HepG2 (cell line): ENCODE measurements around the gene CRKL. TPM values are rescaled to one million over a fixed set of nuclear protein-coding genes. Genes with fewer than 3 reads are reported as not detected.
A peak's percentile ranks its signal among the peaks of the same experiment; 100 is the strongest.

Source experiments
- ATAC-seq: fragments of 200-7000 bp; cut with Tn5 transposase; 3 replicates; pipeline ENCODE4 v1.9.1; 2020; ENCODE audit warnings: mild to moderate bottlenecking, moderate library complexity
- BruUV-seq: library from RNA; stranded (reverse); fragments of 400-500 nt; replicated peaks from 2 replicates; lab custom pipeline; 2021; lab: Mats Ljungman, UMichigan
- CTCF ChIA-PET: fragments of 300-600 bp; formaldehyde crosslinking; extraction: SDS; loops from one replicate; lab custom pipeline; 2021; ENCODE audit warnings: low total read pairs, inconsistent platforms, low intra/inter-chr PET ratio; lab: Yijun Ruan, JAX
- POLR2A ChIA-PET: fragments of 350-600 bp; sonication (Branson Sonifier 250); formaldehyde crosslinking; loops from one replicate; lab custom pipeline; 2020; ENCODE audit warnings: antibody characterized with exemption, inconsistent platforms; lab: Yijun Ruan, JAX
- DNase-seq: peaks from one replicate; pipeline ENCODE4 v3.0.0-alpha.2; 2015; ENCODE audit warnings: low spot score
- FAIRE-seq: peaks from 3 replicates; lab custom pipeline; 2011; peaks lifted over from hg19 to GRCh38; lab: Jason Lieb, UNC
- H2AFZ ChIP-seq: one replicate; pipeline ENCODE4 v1.6.1; 2011; ENCODE audit warnings: low read length, inconsistent platforms
- H3K27ac ChIP-seq: fragments of 300-600 bp; 3 replicates; pipeline ENCODE4 v1.8.0; 2011; ENCODE audit warnings: mixed run types, mild to moderate bottlenecking, mixed read lengths, low read length, inconsistent platforms; ENCODE audit not compliant: insufficient read depth; ENCODE audit errors: extremely low read length
- H3K27me3 ChIP-seq, 2 experiments: fragments of 200-600 bp in 1 of 2; 2 replicates in 1 of 2; 3 replicates in 1 of 2; pipeline versions ENCODE4 v1.6.0 to v1.8.0; 2011; ENCODE audit warnings: low read length in 2 of 2, mild to moderate bottlenecking in 2 of 2, moderate library complexity in 2 of 2, inconsistent platforms in 1 of 2; ENCODE audit not compliant: insufficient read depth in 2 of 2, control insufficient read depth in 1 of 2
- H3K36me3 ChIP-seq, 2 experiments: fragments of 200-600 bp in 1 of 2; replicated peaks in 1 of 2; 2 replicates in 1 of 2; 3 replicates in 1 of 2; pipeline versions ENCODE4 v1.5.1 to v1.8.0; 2011; ENCODE audit warnings: low read length in 2 of 2, inconsistent platforms in 1 of 2; ENCODE audit not compliant: insufficient read depth in 2 of 2, control insufficient read depth in 1 of 2
- H3K4me1 ChIP-seq: 2 replicates; pipeline ENCODE4 v1.5.1; 2012; ENCODE audit warnings: low read length, inconsistent platforms; ENCODE audit not compliant: insufficient read depth
- H3K4me2 ChIP-seq: 2 replicates; pipeline ENCODE4 v1.6.0; 2011; ENCODE audit warnings: low read depth, low read length, inconsistent platforms
- H3K4me3 ChIP-seq, 3 experiments: fragments of 200-600 bp in 1 of 3; sonication (generic), shearing (Covaris generic) in 1 of 3; replicated peaks in 1 of 3; 2 replicates each; pipeline ENCODE4 v1.5.1; 2011 to 2016; ENCODE audit warnings: low read length in 3 of 3, inconsistent platforms in 2 of 3, low read depth in 2 of 3, mild to moderate bottlenecking in 2 of 3, control low read depth in 1 of 3, mixed read lengths in 1 of 3; ENCODE audit not compliant: insufficient read depth in 1 of 3
- H3K79me2 ChIP-seq: one replicate; pipeline ENCODE4 v1.6.1; 2011; ENCODE audit warnings: low read length, inconsistent platforms; ENCODE audit not compliant: insufficient read depth
- H3K9ac ChIP-seq: 2 replicates; pipeline ENCODE4 v1.6.0; 2011; ENCODE audit warnings: mild to moderate bottlenecking, low read depth, low read length, inconsistent platforms; ENCODE audit not compliant: insufficient read depth
- H3K9me3 ChIP-seq: 2 replicates; pipeline ENCODE4 v1.5.1; 2012; ENCODE audit warnings: mild to moderate bottlenecking, low read length
- H4K20me1 ChIP-seq: 2 replicates; pipeline ENCODE4 v1.6.0; 2011; ENCODE audit warnings: inconsistent platforms, mild to moderate bottlenecking, low read length, moderate library complexity; ENCODE audit not compliant: insufficient read depth
- FOXC1 ChIP-seq: sonication (generic); formaldehyde crosslinking; IDR thresholded peaks from 2 replicates; pipeline ENCODE4 v1.8.0; 2022; ENCODE audit warnings: mild to moderate bottlenecking, missing genetic modification reagents, borderline replicate concordance
- HNF1B ChIP-seq: sonication (generic); formaldehyde crosslinking; IDR thresholded peaks from 2 replicates; pipeline ENCODE4 v1.5.1; 2020; ENCODE audit warnings: mild to moderate bottlenecking, moderate library complexity, missing genetic modification reagents
- WGBS: methylation state at CpG from one replicate; pipeline ENCODE4 v1.1.6; 2017; ENCODE audit warnings: low lambda C conversion rate; 5-methylcytosine and 5-hydroxymethylcytosine counted together
- in situ Hi-C: cut with HindIII; loops from 2 replicates; pipeline ENCODE4 v1.10.0; 2017; ENCODE audit warnings: low pct_unique_long_range_greater_than_20kb; ENCODE audit not compliant: extremely low pct_ligation_motif_present
- intact Hi-C: fragments of 100-400 bp; cut with micrococcal nuclease; formaldehyde crosslinking; loops from one replicate; pipeline ENCODE4 v1.10.0; 2022; ENCODE audit not compliant: unreplicated experiment
- polyA plus RNA-seq, 8 experiments: library from polyadenylated mRNA; depleted of rRNA in 3 of 8; stranded (reverse) in 7 of 8; unstranded in 1 of 8; fragments of >200 nt; fragmentation: Illumina TruSeq in 4 of 8; extraction: Trizol in 4 of 8; gene quantifications; 2 replicates each; pipeline versions ENCODE4 v1.2.1 to v1.2.3, GENCODE V29; 2011 to 2016; ENCODE audit warnings: low read depth in 4 of 8, missing spikeins in 1 of 8, mixed read lengths in 1 of 8; ENCODE audit not compliant: insufficient read depth in 1 of 8
- total RNA-seq, 5 experiments: library from RNA; depleted of rRNA; stranded (reverse); fragments of >200 nt; fragmentation: Illumina TruSeq; extraction: Trizol; gene quantifications; 2 replicates each; pipeline ENCODE4 v1.2.3, GENCODE V29; 2016; ENCODE audit warnings: low read depth in 1 of 5
- TF ChIP-seq, protein P1 (sequence below): sonication (generic); formaldehyde crosslinking; IDR thresholded peaks from 2 replicates; pipeline ENCODE4 v1.4.0; 2020; ENCODE audit warnings: mild to moderate bottlenecking, missing genetic modification reagents
- TF ChIP-seq, protein P2 (sequence below): sonication (generic); formaldehyde crosslinking; IDR thresholded peaks from 2 replicates; pipeline ENCODE4 v1.5.1; 2020; ENCODE audit warnings: mild to moderate bottlenecking, missing genetic modification reagents, moderate library complexity
- TF ChIP-seq, protein P3 (sequence below): sonication (generic); formaldehyde crosslinking; IDR thresholded peaks from 2 replicates; pipeline ENCODE4 v1.5.0; 2020; ENCODE audit warnings: mild to moderate bottlenecking, missing genetic modification reagents, borderline replicate concordance

Gene CRKL
- total and polyA plus RNA-seq, 2 of the 13 experiments (the other 11 are each of a cell fraction or from before 2014, with no cell fraction given) = 37.4 to 60.6 TPM

- ATAC-seq (peak; percentile 70), DNase-seq (no peak), FAIRE-seq (no peak)
- Histone ChIP-seq H3K79me2 (peaks cover 93% of the 10 kb centered on the region), H3K9me3 (no peaks in the 10 kb centered on the region), H4K20me1 (peaks cover 95% of the 10 kb centered on the region), H3K4me2 (peak overlapping the region; percentile 61), H2AFZ (no peak overlapping the region), H3K36me3 (peaks cover 24 to 77% of the 10 kb centered on the region in 2 experiments), H3K27me3 (no peaks in the 10 kb centered on the region), H3K4me1 (peaks cover 84% of the 10 kb centered on the region), H3K4me3 (peak overlapping the region in 1 of 3 experiments; percentile 1; a peak in 2 of 6 replicates), H3K27ac (no peak overlapping the region), H3K9ac (0 out of 2 replicates have a peak overlapping the region, but pooled peaks have one; percentile 21)
- CTCF ChIA-PET = no interaction called here
- in situ Hi-C loops = no loop called here
- no TSS peak for BruUV-seq
- 63% methylated on average over 12 of the region's 12 CpGs for WGBS
- intact Hi-C loops = no loop called here
- POLR2A ChIA-PET = interaction anchor here (0.7 to 1.0 kb wide), 5 partner anchors 8 to 45 kb away, joined by 3 read pairs; partner anchors contain the start of genes CRKL and LZTR1
- TF ChIP-seq HNF1B (peak; percentile 18; the same call in 1 of the 2 replicates), FOXC1 (CRISPR knock-in tag) (0 out of 2 replicates have a peak, but pooled peaks have one; percentile 22)
- TF ChIP-seq, protein P1, sequence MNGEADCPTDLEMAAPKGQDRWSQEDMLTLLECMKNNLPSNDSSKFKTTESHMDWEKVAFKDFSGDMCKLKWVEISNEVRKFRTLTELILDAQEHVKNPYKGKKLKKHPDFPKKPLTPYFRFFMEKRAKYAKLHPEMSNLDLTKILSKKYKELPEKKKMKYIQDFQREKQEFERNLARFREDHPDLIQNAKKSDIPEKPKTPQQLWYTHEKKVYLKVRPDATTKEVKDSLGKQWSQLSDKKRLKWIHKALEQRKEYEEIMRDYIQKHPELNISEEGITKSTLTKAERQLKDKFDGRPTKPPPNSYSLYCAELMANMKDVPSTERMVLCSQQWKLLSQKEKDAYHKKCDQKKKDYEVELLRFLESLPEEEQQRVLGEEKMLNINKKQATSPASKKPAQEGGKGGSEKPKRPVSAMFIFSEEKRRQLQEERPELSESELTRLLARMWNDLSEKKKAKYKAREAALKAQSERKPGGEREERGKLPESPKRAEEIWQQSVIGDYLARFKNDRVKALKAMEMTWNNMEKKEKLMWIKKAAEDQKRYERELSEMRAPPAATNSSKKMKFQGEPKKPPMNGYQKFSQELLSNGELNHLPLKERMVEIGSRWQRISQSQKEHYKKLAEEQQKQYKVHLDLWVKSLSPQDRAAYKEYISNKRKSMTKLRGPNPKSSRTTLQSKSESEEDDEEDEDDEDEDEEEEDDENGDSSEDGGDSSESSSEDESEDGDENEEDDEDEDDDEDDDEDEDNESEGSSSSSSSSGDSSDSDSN (CRISPR knock-in tag) = peak; percentile 27; the same call in 1 of the 2 replicates
- TF ChIP-seq, protein P2, sequence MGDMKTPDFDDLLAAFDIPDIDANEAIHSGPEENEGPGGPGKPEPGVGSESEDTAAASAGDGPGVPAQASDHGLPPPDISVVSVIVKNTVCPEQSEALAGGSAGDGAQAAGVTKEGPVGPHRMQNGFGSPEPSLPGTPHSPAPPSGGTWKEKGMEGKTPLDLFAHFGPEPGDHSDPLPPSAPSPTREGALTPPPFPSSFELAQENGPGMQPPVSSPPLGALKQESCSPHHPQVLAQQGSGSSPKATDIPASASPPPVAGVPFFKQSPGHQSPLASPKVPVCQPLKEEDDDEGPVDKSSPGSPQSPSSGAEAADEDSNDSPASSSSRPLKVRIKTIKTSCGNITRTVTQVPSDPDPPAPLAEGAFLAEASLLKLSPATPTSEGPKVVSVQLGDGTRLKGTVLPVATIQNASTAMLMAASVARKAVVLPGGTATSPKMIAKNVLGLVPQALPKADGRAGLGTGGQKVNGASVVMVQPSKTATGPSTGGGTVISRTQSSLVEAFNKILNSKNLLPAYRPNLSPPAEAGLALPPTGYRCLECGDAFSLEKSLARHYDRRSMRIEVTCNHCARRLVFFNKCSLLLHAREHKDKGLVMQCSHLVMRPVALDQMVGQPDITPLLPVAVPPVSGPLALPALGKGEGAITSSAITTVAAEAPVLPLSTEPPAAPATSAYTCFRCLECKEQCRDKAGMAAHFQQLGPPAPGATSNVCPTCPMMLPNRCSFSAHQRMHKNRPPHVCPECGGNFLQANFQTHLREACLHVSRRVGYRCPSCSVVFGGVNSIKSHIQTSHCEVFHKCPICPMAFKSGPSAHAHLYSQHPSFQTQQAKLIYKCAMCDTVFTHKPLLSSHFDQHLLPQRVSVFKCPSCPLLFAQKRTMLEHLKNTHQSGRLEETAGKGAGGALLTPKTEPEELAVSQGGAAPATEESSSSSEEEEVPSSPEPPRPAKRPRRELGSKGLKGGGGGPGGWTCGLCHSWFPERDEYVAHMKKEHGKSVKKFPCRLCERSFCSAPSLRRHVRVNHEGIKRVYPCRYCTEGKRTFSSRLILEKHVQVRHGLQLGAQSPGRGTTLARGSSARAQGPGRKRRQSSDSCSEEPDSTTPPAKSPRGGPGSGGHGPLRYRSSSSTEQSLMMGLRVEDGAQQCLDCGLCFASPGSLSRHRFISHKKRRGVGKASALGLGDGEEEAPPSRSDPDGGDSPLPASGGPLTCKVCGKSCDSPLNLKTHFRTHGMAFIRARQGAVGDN (CRISPR knock-in tag) = peak; percentile 46; the same call in 1 of the 2 replicates
- TF ChIP-seq, protein P3, sequence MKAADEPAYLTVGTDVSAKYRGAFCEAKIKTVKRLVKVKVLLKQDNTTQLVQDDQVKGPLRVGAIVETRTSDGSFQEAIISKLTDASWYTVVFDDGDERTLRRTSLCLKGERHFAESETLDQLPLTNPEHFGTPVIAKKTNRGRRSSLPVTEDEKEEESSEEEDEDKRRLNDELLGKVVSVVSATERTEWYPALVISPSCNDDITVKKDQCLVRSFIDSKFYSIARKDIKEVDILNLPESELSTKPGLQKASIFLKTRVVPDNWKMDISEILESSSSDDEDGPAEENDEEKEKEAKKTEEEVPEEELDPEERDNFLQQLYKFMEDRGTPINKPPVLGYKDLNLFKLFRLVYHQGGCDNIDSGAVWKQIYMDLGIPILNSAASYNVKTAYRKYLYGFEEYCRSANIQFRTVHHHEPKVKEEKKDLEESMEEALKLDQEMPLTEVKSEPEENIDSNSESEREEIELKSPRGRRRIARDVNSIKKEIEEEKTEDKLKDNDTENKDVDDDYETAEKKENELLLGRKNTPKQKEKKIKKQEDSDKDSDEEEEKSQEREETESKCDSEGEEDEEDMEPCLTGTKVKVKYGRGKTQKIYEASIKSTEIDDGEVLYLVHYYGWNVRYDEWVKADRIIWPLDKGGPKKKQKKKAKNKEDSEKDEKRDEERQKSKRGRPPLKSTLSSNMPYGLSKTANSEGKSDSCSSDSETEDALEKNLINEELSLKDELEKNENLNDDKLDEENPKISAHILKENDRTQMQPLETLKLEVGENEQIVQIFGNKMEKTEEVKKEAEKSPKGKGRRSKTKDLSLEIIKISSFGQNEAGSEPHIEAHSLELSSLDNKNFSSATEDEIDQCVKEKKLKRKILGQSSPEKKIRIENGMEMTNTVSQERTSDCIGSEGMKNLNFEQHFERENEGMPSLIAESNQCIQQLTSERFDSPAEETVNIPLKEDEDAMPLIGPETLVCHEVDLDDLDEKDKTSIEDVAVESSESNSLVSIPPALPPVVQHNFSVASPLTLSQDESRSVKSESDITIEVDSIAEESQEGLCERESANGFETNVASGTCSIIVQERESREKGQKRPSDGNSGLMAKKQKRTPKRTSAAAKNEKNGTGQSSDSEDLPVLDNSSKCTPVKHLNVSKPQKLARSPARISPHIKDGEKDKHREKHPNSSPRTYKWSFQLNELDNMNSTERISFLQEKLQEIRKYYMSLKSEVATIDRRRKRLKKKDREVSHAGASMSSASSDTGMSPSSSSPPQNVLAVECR (CRISPR knock-in tag) = peak; percentile 29; the same call in 1 of the 2 replicates
Measured at GRCh38 chr22:20937031-20937793, 20.0 kb downstream of the CRKL start.
